OCI-LY7 (cell line): ENCODE measurements around the gene LSM4.

Source experiments
- EZH2phosphoT487 ChIP-seq: fragments of 200-600 bp; sonication (generic); IDR thresholded peaks from 2 replicates; pipeline ENCODE4 v1.6.1; 2018; ENCODE audit warnings: low read depth, borderline replicate concordance, mild to moderate bottlenecking, mixed run types, antibody characterized with exemption, low read length, moderate library complexity, mixed read lengths
- TF ChIP-seq, protein P1 (sequence below): fragments of 200-600 bp; sonication (generic); conservative IDR thresholded peaks from 2 replicates; pipeline ENCODE4 v1.5.1; 2014; ENCODE audit warnings: mild to moderate bottlenecking, antibody characterized with exemption, low read length, moderate library complexity, mixed read lengths

DNA sequence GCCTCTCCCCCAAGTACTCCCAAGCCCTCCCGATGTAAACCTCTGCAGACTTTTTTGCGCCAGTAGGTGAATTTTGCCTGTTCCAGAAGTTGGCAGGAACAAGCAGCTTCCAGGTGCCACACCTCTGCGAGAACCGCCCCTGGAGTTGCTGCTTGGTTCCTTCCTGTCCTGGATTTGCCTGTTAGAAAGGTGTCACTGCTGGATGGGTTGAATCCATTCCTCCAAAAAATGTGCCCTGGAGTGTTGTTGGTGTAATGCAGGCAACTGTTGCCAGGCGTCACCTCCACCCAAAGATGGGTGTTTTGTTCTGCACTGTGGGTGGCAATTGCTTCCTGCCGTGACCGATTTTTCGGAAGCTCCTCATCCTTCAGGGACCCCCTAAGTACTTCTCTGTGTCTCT is 23.2 kb upstream of the LSM4 start:
- TF ChIP-seq, protein P1, sequence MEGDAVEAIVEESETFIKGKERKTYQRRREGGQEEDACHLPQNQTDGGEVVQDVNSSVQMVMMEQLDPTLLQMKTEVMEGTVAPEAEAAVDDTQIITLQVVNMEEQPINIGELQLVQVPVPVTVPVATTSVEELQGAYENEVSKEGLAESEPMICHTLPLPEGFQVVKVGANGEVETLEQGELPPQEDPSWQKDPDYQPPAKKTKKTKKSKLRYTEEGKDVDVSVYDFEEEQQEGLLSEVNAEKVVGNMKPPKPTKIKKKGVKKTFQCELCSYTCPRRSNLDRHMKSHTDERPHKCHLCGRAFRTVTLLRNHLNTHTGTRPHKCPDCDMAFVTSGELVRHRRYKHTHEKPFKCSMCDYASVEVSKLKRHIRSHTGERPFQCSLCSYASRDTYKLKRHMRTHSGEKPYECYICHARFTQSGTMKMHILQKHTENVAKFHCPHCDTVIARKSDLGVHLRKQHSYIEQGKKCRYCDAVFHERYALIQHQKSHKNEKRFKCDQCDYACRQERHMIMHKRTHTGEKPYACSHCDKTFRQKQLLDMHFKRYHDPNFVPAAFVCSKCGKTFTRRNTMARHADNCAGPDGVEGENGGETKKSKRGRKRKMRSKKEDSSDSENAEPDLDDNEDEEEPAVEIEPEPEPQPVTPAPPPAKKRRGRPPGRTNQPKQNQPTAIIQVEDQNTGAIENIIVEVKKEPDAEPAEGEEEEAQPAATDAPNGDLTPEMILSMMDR: no peak
- TF ChIP-seq EZH2phosphoT487: no peak
